Gastrocnemius medialis (tissue), 4 donors: ENCODE results near the gene PYGO2. TPM values are rescaled to one million over a fixed set of nuclear protein-coding genes. Genes with fewer than 3 reads are reported as not detected.
A peak's percentile ranks its signal among the peaks of the same experiment; 100 is the strongest.
"Not testable (repeated sequence)": the region's sequence is repeated elsewhere in the genome, so short reads cannot be mapped to it uniquely, and the experiment has no call there.

Experiments
- ATAC-seq, 2 donors: fragments of 150-250 bp; one replicate each; pipeline ENCODE4 v1.9.1; 2016
- DNase-seq, 2 donors: peaks; one replicate each; pipeline ENCODE4 v3.0.0-alpha.2; 2019
- H3K27ac ChIP-seq, 4 donors: fragments of 200-600 bp; sonication (generic); 1 replicate in 1 of 4; 2 replicates in 3 of 4; pipeline ENCODE4 v1.5.1; 2016 to 2018; ENCODE audit warnings: mild to moderate bottlenecking in 2 of 4, moderate library complexity in 1 of 4
- H3K27me3 ChIP-seq, 3 donors: fragments of 200-600 bp; sonication (generic) in 2 of 3; 1 replicate in 1 of 3; 2 replicates in 2 of 3; pipeline versions ENCODE4 v1.5.1 to v1.6.0; 2016 to 2019; ENCODE audit warnings: mild to moderate bottlenecking in 1 of 3, moderate library complexity in 1 of 3
- H3K36me3 ChIP-seq, 2 donors: fragments of 200-600 bp; sonication (generic) in 1 of 2; one replicate each; pipeline ENCODE4 v1.5.1; 2017 to 2018
- H3K4me1 ChIP-seq, 2 donors: fragments of 200-600 bp; sonication (generic) in 1 of 2; one replicate each; pipeline ENCODE4 v1.5.1; 2016 to 2017; ENCODE audit warnings: mild to moderate bottlenecking in 2 of 2
- H3K4me3 ChIP-seq, 4 donors: fragments of 200-600 bp; sonication (generic) in 3 of 4; 1 replicate in 1 of 4; 2 replicates in 3 of 4; pipeline ENCODE4 v1.5.1; 2016 to 2019; ENCODE audit warnings: mild to moderate bottlenecking in 2 of 4
- H3K9me3 ChIP-seq, 3 donors: fragments of 200-600 bp; sonication (generic) in 2 of 3; 1 replicate in 1 of 3; 2 replicates in 2 of 3; pipeline ENCODE4 v1.5.1; 2016 to 2019
- CTCF ChIP-seq, 5 experiments: fragments of 450-650 bp in 3 of 5; fragments of 200-600 bp in 2 of 5; sonication (generic) in 2 of 5; IDR thresholded peaks in 4 of 5; conservative IDR thresholded peaks in 1 of 5; 1 replicate in 4 of 5; 2 replicates in 1 of 5; pipeline ENCODE4 v1.5.1; 2016 to 2019; ENCODE audit warnings: antibody characterized with exemption in 5 of 5, mild to moderate bottlenecking in 3 of 5, moderate library complexity in 3 of 5
- POLR2A ChIP-seq, 2 donors: fragments of 450-650 bp; IDR thresholded peaks; one replicate each; pipeline ENCODE4 v1.6.1; 2017; ENCODE audit warnings: antibody characterized with exemption in 2 of 2, mild to moderate bottlenecking in 2 of 2, moderate library complexity in 2 of 2
- in situ Hi-C, 4 donors: fragments of 200-750 bp; cut with MboI; loops; one replicate each; pipeline versions ENCODE4 v1.15.0 to v1.8.0; 2017; ENCODE audit warnings: low sequenced_read_pairs in 4 of 4
- intact Hi-C: fragments of 100-400 bp; cut with DNase I; formaldehyde crosslinking; loops from one replicate; pipeline ENCODE4 v1.15.1; 2023; ENCODE audit warnings: low total_unique reads
- total RNA-seq, 4 donors: library from RNA; depleted of rRNA; stranded (reverse); fragments of >200 nt; gene quantifications; one replicate each; pipeline versions ENCODE4 v1.1.0 to v1.2.3, GENCODE V29; 2016

PYGO2 gene
- total RNA-seq, 4 donors from 2014 or later, result 12.6 to 22.7 (median 17.8) TPM

DNA sequence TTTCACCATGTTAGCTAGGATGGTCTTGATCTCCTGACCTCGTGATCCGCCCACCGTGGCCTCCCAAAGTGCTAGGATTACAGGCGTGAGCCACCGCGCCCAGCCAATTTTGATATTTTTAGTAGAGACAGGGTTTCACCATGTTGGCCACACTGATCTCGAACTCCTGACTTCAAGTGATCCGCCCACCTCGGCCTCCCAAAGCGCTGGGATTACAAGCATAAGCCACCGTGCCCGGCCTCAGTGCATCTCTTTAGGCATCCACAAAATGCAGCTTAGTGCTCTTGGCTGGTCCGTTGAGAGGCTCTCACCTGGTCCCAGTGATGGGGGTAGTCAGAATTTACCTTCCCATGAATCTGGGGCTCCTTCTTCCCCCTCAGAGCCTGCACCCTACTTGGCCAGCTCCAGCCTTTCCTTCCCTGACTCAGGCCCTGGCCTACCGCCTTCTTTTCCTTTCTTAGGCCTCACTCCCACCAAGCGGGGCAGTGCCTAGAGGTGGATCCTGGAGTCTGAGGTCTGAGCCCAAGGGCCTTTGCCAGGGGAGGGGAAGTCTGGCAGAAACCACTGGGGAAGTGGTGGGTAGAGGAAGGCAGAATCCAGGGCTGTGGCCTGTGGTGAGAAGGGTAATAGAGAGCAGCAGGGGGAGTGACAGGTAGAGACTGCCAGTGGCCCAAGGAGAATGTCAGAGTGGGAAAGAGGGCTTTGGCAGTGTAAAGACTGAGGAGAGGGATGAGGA, 35.6 kb upstream of the PYGO2 start:
- Histone ChIP-seq H3K9me3 (no peaks in the 10 kb centered on the region), H3K36me3 (no peaks in the 10 kb centered on the region), H3K27ac (no peak overlapping the region), H3K4me1 (peaks cover 13 to 23% of the 10 kb centered on the region in 2 donors), H3K27me3 (no peaks in the 10 kb centered on the region), H3K4me3 (no peak overlapping the region)
- TF ChIP-seq POLR2A (IDR thresholded peaks at IDR 0.05) (no peak), CTCF (IDR thresholded peaks at IDR 0.05 in 4 of 5, conservative IDR thresholded peaks at IDR 0.05 in 1 of 5) (no peak)
- intact Hi-C loops, result no loop called here
- DNase-seq (peak in 1 of 2 donors; percentile 15), ATAC-seq (no peak)
- in situ Hi-C loops, result loop anchor here in 1 of 4 donors (5.0 kb wide), 1 partner anchor 35 kb away; the partner anchor contains the start of gene PYGO2

GRCh38 chr1:154995301-154995983, 33.9 kb upstream of the PYGO2 start:
- H3K9me3 ChIP-seq, H3K36me3 ChIP-seq, H3K4me3 ChIP-seq, DNase-seq, H3K27ac ChIP-seq, H3K27me3 ChIP-seq, intact Hi-C loops: not testable (repeated sequence)
- TF ChIP-seq CTCF (IDR thresholded peaks at IDR 0.05 in 4 of 5, conservative IDR thresholded peaks at IDR 0.05 in 1 of 5), result peak in 3 of 5 experiments; percentile 24 to 47 (median 32)
- peaks cover 13 to 23% of the 10 kb centered on the region in 2 donors for H3K4me1 ChIP-seq
- in situ Hi-C loops, result loop anchor here in 1 of 4 donors (5.0 kb wide), 1 partner anchor 33 kb away; the partner anchor contains the start of gene PYGO2
- peak in 1 of 2 donors; percentile 21 for ATAC-seq

DNA sequence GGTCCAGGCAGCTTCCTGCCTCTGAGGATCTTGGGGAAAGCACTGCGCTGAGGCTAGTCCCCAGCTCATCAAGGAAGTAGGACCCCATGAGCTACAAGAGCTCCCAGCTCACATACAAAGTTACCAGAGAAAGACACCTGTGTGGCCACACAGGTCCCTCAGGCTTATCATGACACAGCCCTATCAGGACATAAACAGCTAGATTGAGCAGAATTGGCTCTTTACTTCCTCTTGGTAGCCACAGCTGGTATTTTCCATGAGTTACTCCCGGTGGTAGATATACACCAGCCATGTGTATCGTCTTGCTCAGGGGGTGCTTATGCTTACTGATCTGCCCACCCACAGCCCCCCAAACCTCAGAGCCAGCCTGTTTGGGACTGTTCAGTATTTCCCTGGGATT, 33.0 kb upstream of the PYGO2 start:
- Histone ChIP-seq H3K9me3 (no peaks in the 10 kb centered on the region), H3K27ac (no peak overlapping the region), H3K36me3 (peaks cover 0 to 10% of the 10 kb centered on the region in 2 donors), H3K4me3 (no peak overlapping the region), H3K27me3 (no peaks in the 10 kb centered on the region), H3K4me1 (peaks cover 7 to 15% of the 10 kb centered on the region in 2 donors)
- no peak for TF ChIP-seq POLR2A (IDR thresholded peaks at IDR 0.05)
- DNase-seq (no peak), ATAC-seq (no peak)
- in situ Hi-C loops, result no loop called here
- intact Hi-C loops, result no loop called here

- Histone ChIP-seq H3K4me3 (no peak overlapping the region), H3K27me3 (no peaks in the 10 kb centered on the region), H3K27ac (no peak overlapping the region), H3K36me3 (peaks cover 0 to 14% of the 10 kb centered on the region in 2 donors), H3K9me3 (no peaks in the 10 kb centered on the region), H3K4me1 (peaks cover 5 to 11% of the 10 kb centered on the region in 2 donors)
- ATAC-seq (no peak), DNase-seq (no peak)
- in situ Hi-C loops, result no loop called here
- intact Hi-C loops, result no loop called here
- TF ChIP-seq POLR2A (IDR thresholded peaks at IDR 0.05), result no peak
- TF ChIP-seq CTCF (IDR thresholded peaks at IDR 0.05 in 4 of 5, conservative IDR thresholded peaks at IDR 0.05 in 1 of 5), result no peak
These were observed 32.6 kb upstream of the PYGO2 start for GRCh38 chr1:154994269-154994587.

DNA sequence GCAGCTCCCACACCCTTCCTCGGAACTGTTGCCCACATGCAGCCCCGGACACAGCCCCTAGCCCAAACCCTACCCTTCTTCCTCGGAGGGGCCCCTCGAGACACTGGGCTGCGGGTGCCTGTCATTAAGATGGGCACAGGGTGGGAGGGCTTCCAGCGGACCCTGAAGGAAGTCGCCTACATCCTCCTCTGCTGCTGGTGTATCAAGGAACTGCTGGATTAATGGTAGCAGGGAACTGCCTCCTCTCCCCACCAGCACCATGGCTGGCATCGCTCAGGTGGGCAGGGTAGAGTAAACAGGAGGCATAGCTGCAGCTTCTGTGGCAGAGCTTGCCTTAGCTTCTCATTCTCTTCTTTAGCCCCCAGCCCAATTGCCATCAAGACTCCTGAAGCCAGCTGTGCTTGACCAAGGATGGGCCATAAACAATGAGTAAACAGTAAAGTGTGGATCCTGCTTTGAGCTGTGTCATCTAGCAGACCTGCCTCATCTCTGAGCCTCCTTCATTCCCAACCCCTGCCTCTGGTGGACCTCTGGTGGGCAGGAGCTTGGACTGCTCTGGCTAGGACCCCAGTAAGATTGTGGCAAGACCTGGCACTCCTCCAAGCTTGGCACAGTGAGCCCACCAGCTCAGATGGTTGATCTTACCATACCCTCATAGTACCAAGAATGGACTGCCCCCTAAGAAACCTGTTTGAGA, 32.1 kb upstream of the PYGO2 start, which contains the start of gene LENEP:
Gene LENEP (plus strand): TSS at position 15 of the 697 bp plus-strand sequence. CDS start 22 bp downstream, at position 37.
- Histone ChIP-seq H3K9me3 (no peaks in the 10 kb centered on the region), H3K27me3 (no peaks in the 10 kb centered on the region), H3K27ac (no peak within 1 kb of the TSS), H3K36me3 (peaks cover 0 to 19% of the 10 kb centered on the region in 2 donors), H3K4me1 (peaks cover under 1 to 11% of the 10 kb centered on the region in 2 donors), H3K4me3 (no peak within 1 kb of the TSS)
- no peak for DNase-seq
- in situ Hi-C loops, result no loop called here
- TF ChIP-seq CTCF (IDR thresholded peaks at IDR 0.05 in 4 of 5, conservative IDR thresholded peaks at IDR 0.05 in 1 of 5) (no peak), POLR2A (IDR thresholded peaks at IDR 0.05) (no peak)
- ATAC-seq, result no peak
- intact Hi-C loops, result no loop called here
